Astrocyte of the cerebellum (primary cell): Measurements from ENCODE around the gene AGAP5.
"Not testable (repeated sequence)": the region's sequence is repeated elsewhere in the genome, so short reads cannot be mapped to it uniquely, and the experiment has no call there.

ENCODE experiments used
- DNase-seq: peaks from one replicate; pipeline ENCODE4 v3.0.0-alpha.2; 2011; ENCODE audit warnings: low read depth
- H3K4me3 ChIP-seq: 2 replicates; pipeline ENCODE4 v1.5.1; 2011; ENCODE audit warnings: mild to moderate bottlenecking, low read depth, low read length, moderate library complexity
- in situ Hi-C: cut with HindIII; loops from 2 replicates; pipeline ENCODE4 v1.10.0; 2017; ENCODE audit warnings: low sequenced_read_pairs
- TF ChIP-seq, protein P1 (sequence below): IDR thresholded peaks from 2 replicates; pipeline ENCODE4 v1.5.1; 2012; ENCODE audit warnings: low read length, low read depth, moderate library complexity, mild to moderate bottlenecking; ENCODE audit errors: missing control alignments

The AGAP5 gene

DNA sequence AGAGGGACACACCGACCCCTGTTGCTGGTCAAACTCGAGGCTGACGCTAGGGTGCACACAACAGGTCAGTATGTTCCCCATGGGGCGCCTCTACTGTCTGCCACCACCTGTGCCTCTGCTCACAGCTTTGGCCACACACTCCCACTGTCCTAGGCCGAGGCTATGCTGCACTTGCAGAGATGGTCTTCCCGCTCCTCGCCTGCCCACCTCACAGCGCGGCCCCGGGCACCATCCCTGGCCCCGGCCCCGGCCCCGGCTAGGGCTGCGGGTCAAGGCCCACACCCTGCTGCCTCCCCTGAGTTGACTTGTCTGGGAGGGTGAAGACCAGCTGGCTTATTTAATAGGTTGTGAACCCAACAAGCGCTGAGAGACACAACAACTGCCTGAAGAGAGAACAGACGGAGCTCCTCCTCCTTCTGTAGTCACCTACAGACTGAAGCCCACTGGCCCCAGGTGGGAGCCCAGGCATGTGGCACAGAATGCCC is at the start of gene AGAP5:
TSS of gene AGAP5 (minus strand) at position 435 of the 485 bp plus-strand sequence. CDS start at position 81, 354 bp downstream.
- in situ Hi-C loops, H3K4me3 ChIP-seq, DNase-seq: not testable (repeated sequence)

DNA sequence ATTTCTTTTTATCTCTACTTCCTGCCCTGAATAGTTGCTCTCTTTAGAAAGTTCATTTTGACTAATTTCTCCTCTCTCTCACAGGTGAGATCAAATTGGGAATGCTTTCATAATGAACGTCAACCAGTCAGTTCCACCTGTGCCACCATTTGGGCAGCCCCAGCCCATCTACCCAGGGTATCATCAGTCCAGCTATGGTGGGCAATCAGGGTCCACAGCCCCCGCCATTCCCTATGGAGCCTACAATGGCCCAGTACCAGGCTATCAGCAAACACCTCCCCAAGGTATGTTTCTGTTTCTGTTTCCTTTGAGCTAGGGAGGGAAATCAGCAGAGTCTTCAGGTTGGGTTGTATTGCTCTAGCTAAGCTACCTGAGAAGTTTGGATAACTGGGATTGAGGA is 48.8 kb upstream of the AGAP5 start:
- no peak overlapping the region for H3K4me3 ChIP-seq
- TF ChIP-seq, protein P1, sequence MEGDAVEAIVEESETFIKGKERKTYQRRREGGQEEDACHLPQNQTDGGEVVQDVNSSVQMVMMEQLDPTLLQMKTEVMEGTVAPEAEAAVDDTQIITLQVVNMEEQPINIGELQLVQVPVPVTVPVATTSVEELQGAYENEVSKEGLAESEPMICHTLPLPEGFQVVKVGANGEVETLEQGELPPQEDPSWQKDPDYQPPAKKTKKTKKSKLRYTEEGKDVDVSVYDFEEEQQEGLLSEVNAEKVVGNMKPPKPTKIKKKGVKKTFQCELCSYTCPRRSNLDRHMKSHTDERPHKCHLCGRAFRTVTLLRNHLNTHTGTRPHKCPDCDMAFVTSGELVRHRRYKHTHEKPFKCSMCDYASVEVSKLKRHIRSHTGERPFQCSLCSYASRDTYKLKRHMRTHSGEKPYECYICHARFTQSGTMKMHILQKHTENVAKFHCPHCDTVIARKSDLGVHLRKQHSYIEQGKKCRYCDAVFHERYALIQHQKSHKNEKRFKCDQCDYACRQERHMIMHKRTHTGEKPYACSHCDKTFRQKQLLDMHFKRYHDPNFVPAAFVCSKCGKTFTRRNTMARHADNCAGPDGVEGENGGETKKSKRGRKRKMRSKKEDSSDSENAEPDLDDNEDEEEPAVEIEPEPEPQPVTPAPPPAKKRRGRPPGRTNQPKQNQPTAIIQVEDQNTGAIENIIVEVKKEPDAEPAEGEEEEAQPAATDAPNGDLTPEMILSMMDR = no peak
- in situ Hi-C loops = no loop called here
- no peak for DNase-seq

DNA sequence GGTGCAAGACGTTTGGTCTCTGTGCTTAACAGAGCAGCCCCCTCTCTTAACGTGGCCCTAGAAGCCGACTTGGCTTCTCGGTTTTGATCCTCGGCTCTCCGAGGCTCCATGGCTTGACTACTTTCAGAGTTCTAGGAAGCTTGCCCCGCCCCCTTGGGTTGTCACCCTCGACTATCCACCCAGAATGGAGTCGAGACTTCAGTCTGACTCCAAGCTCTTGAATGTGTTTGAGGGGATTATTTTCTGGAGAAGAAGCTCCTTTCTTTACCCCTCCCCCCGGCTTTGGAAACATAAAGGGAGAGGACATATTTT is 46.7 kb upstream of the AGAP5 start:
- TF ChIP-seq, protein P1 = no peak
- in situ Hi-C loops = no loop called here
- peak overlapping the region; percentile 98 for H3K4me3 ChIP-seq
- peak; percentile 20 for DNase-seq

DNA sequence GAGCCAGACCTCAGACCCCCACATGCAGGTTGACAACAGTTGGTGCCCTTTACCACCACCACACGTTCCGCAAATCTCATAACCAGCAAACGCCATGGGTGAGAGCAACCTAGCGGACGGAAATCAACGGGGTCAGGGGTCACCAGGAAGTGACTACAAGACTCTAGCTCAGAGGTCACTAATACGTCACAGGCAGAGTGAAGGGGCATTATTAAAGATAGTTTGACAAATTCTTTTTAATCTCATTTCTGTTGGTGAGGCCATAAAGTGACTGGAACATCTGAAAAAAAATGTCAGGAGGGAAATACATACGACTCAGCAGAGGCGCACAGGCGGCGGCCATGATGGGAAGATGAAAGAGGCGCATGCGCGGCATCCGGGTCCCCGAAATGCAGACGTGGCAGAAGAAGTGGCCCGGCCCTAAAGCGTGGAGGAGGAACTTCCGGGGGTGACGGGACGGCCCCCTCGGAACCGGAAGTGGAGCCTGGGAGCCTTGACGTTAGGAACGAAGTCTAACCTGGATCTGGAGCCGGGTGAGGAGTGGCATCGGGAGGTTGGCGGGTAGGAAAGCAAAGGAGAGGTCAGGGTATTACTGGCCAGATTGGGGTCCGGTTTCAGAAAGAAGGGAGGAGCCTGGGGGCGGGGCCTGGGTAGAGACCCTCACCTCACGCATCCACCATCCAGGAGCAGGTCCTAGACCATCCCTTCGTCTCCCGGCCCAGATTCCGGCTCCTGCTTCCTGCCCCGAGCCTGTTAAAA is 46.2 kb upstream of the AGAP5 start, which contains the start of gene SEC24C:
TSS of gene SEC24C (plus strand) at position 468 of the 759 bp plus-strand sequence. CDS start 2,461 bp downstream, outside the sequence.
- TF ChIP-seq, protein P1 = no peak
- in situ Hi-C loops = no loop called here
- peak; percentile 92 for DNase-seq
- peak within 1 kb of the TSS; percentile 98 for H3K4me3 ChIP-seq

DNA sequence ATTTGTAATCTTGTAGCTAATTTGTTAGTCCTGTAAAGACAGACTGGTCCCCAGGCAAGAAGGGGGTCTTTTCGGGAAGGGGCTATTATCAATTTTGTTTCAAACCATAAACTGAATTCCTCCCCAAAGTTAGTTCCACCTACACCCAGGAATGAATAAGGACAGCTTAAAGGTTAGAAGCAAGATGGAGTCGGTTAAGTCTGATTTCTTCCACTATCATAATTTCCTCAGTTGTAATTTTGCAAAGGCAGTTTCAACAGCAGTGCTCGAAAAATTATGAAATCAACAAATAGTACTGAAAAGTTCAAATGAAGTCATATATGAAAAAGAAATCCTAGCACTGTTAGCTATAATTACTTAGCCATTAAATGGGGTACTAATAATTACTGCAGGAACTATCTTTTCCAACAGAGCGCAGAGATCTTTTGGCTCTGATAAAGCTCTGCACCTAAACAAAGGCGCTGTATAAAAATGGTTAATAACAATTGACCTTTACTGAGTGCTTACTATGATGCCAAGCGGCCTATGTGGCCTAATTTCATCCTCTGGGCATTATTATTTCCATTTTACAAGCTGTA is 45.5 kb upstream of the AGAP5 start:
- TF ChIP-seq, protein P1 = no peak
- H3K4me3 ChIP-seq = peak overlapping the region; percentile 98
- in situ Hi-C loops = no loop called here
- DNase-seq = no peak

DNA sequence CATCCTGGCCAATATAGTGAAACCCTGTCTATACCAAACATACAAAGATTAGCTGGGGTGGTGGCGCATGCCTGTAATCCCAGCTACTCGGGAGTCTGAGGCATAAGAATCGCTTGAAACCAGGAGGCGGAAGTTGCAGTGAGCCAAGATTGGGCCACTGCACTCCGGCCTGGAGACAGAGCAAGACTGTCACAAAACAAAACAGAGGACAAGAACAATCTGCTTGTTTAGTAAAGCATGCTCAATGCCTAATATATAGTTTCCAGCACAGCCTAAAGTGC is 44.5 kb upstream of the AGAP5 start:
- in situ Hi-C loops = no loop called here
- no peak for DNase-seq
- TF ChIP-seq, protein P1 = no peak
- no peak overlapping the region for H3K4me3 ChIP-seq

DNA sequence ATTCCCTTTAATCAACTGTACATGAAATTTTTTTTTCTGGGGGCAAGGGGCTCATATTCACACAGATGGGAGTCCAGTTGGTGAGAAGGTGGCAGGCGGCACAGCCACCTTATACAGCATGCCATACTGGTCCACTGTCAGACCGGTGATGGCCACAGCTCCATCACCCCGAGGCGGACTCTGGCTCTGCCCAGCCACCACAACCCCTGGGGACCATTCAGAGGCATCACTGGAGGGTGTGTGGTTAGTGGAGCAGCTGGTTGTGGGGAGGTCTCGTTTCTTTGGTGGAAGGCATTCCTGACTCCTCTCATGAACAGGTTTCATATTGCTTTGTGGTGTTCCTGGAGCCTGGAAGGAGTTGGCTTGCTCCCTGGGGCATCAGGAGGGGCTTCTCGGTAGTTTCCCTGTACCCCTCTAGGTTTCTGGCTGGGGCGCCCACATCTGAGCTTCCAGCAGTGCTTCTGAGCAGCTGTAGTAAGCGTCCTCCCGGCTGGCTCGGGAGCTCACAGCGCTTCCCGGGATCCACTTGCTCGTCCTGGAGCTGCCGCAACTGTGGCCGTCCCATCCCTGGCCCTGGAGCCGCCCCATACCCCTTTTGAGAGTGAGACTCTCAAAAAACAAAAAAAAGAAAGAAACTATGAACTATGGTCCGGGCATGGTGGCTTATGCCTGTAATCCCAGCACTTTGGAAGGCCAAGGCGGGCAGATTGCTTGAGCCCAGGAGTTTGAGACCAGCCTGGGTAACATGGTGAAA is 42.8 kb upstream of the AGAP5 start:
- H3K4me3 ChIP-seq, in situ Hi-C loops, DNase-seq: not testable (repeated sequence)
